Gastrocnemius medialis (tissue), 4 donors: Measurements from ENCODE around the gene PSTPIP2.
"Not testable (repeated sequence)": the region's sequence is repeated elsewhere in the genome, so short reads cannot be mapped to it uniquely, and the experiment has no call there.

ENCODE experiments used
- POLR2A ChIP-seq, 2 donors: fragments of 450-650 bp; IDR thresholded peaks; one replicate each; pipeline ENCODE4 v1.6.1; 2017; ENCODE audit warnings: antibody characterized with exemption in 2 of 2, mild to moderate bottlenecking in 2 of 2, moderate library complexity in 2 of 2
- TF ChIP-seq, protein P1 (sequence below), 5 experiments: fragments of 450-650 bp in 3 of 5; fragments of 200-600 bp in 2 of 5; sonication (generic) in 2 of 5; IDR thresholded peaks in 4 of 5; conservative IDR thresholded peaks in 1 of 5; 1 replicate in 4 of 5; 2 replicates in 1 of 5; pipeline ENCODE4 v1.5.1; 2016 to 2019; ENCODE audit warnings: antibody characterized with exemption in 5 of 5, mild to moderate bottlenecking in 3 of 5, moderate library complexity in 3 of 5

DNA sequence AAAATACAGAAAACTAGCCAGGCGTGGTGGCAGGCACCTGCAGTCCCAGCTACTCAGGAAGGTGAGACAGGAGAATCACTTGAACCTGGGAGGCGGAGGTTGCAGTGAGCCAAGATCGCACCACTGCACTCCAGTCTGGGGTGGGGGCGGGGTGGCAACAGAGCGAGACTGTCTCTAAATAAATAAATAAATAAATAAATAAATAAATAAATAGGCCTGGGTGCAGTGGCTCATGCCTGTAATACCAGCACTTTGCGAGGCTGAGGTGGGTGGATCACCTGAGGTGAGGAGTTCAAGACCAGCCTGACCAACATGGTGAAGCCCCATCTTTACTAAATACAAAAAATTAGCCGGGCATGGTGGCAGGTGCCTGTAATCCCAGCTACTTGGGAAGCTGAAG lies 112.6 kb downstream of the PSTPIP2 start:
- not testable (repeated sequence) for TF ChIP-seq POLR2A (IDR thresholded peaks at IDR 0.05)
- TF ChIP-seq, protein P1, sequence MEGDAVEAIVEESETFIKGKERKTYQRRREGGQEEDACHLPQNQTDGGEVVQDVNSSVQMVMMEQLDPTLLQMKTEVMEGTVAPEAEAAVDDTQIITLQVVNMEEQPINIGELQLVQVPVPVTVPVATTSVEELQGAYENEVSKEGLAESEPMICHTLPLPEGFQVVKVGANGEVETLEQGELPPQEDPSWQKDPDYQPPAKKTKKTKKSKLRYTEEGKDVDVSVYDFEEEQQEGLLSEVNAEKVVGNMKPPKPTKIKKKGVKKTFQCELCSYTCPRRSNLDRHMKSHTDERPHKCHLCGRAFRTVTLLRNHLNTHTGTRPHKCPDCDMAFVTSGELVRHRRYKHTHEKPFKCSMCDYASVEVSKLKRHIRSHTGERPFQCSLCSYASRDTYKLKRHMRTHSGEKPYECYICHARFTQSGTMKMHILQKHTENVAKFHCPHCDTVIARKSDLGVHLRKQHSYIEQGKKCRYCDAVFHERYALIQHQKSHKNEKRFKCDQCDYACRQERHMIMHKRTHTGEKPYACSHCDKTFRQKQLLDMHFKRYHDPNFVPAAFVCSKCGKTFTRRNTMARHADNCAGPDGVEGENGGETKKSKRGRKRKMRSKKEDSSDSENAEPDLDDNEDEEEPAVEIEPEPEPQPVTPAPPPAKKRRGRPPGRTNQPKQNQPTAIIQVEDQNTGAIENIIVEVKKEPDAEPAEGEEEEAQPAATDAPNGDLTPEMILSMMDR (IDR thresholded peaks at IDR 0.05 in 4 of 5, conservative IDR thresholded peaks at IDR 0.05 in 1 of 5), result not testable (repeated sequence)
